ENCODE data around the gene FHOD3. TPM values are rescaled to one million over a fixed set of nuclear protein-coding genes. Genes with fewer than 3 reads are reported as not detected.

The FHOD3 gene
- total RNA-seq, 1 donor from 2014 or later, result 5.6 TPM

DNA sequence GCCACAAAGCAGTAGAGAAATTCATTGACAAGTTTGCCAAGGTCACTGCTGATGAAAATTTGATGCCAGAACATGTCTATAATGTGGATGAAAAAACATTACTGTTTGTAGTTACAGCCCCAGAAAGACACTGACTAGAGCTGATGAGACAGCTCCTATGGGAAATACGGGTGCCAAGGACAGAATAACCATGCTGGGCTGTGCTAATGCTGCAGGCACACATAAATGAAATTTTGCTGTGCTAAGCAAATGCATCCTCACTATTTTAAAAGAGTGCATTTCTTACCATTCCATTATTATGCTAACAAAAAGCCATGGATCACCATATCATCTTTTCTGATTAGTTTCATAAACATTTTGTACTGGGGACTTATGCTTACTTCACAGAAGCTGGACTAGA, 208.2 kb downstream of the FHOD3 start:
- DNase-seq (ENCODE audit: extremely low read depth, low read depth, low spot score), result no peak

DNA sequence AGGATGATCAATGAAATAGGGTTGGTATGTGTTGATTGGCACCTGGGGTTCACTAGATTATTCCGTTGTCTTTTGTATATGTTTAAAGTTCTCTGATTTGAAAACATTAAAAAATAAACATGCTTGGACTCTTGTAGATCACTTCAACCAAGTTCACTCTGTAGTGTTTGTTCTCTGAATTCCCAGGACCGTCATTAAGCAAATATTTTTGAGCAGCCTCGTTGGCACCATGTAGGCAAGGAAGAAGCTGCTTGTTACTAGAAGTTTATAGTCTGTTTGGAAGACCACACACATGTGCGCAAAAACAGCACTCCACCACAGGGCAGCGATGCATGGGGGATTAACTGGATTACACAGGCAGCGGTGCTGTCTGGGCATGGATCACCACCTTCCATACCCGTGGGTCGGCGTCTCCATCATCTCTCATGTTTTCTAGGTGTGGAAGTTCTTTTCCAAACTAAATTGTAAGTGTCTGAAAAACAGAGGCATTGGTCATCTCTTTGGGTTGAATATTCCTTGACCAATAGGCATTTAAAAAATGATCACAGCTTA, 212.2 kb downstream of the FHOD3 start:
- no peak for DNase-seq (ENCODE audit: extremely low read depth, low read depth, low spot score)

DNA sequence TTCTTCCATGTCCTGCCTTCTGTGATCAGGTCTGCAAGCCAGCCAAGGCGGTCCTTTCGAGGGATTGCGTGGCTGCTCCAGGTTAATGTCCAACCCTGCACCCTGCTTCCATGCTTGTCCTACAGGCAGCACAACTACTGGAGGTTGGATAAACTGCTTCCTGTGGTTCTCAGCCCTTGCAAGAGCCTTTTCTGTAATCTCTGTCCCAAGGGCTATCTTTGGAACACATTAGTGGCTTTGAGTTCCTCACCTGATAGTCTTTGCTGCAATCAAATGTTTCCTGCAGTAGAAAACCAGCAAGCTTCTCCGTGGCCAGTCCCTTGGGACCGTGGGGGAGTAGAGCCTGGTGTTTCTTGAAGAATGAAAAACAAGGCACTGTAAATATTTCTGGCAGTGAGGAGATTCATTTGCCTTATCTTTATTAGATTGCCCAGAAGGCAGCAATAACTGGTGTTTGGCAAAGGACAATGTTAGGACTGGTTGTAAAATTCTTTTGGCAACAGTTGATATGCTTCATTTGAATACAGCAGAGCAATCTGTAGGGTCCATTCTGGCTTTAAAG, 214.4 kb downstream of the FHOD3 start:
- DNase-seq (ENCODE audit: extremely low read depth, low read depth, low spot score), result no peak

DNA sequence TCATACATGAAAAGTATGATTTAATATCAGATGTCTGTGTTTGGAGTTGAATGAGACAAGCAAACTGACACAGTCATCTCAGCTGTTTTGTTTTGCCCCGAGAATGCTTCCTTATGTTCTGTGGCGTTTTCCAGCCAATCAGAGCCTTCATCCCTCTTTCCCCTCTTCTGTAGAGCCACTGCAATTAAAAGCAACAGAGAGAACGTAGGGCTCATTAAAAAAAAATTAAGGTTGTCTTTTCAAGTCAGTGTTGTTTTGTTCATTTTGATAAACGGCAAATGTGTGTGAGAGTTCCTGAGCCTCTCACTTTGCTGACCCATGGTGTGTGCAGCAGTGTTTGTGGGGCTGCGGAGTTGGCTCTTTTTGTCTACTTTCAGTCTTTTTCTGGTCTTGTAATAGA, 216.0 kb downstream of the FHOD3 start:
- DNase-seq (ENCODE audit: extremely low read depth, low read depth, low spot score), result no peak

DNA sequence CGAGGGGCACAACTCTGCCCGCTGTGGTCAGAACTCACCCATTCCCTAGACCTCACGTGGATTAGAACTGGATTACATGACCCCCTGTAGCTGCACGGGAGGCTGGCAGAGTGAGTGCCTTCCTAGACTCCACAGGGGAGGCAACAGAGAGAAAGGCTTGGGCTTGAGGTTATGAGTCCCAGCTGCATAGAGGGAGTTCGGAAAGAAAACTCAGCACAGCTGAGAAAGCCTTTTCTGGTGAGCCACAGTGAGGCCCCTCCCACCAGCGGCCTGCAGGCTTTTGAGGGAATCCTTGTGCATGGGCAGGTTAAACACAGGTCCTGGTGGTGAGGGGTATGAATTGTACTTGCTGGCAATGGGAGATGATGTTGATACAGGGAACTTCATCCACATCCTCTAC, 217.3 kb downstream of the FHOD3 start:
- no peak for DNase-seq (ENCODE audit: extremely low read depth, low read depth, low spot score)

DNA sequence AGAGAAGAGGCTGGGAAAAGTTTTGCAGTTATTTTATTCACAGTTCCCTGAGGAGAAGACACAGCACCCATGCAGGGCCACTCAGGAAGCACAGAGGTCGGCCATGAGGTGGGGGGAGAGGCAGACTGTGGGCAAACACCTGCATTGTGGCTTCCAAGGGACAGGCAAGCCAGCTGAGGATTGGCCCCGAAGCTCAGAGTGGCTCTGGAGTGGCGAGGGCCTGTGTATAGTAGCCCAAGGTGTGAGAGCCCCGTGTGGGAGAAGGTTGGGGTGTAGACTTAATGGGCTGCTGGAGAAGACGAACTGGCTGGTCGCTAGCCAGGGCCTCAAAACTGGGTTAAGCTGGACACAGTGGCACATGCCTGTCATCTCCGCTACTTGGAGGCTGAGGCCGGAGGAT, 218.7 kb downstream of the FHOD3 start:
- DNase-seq (ENCODE audit: extremely low read depth, low read depth, low spot score), result no peak

DNA sequence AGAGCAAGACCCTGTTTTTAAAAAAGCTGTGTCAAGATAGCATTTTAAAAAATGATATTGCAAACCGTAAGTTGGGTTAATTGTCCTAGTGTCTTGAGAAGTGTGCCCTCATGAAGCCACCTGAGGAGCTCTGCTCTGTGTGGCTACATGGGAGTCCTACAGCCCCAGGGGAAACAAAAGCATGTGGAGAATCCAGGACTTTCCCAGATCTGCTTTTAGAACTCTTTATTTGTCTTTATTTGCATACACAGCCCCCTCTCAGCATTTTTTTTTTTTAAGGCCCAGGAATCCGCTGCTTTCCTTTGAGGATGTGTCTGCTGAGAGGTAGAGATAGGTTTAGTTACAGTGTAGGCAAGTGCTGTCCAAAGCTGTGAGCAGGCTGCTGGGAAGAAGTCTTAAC, 219.2 kb downstream of the FHOD3 start:
- DNase-seq (ENCODE audit: extremely low read depth, low read depth, low spot score), result no peak

DNA sequence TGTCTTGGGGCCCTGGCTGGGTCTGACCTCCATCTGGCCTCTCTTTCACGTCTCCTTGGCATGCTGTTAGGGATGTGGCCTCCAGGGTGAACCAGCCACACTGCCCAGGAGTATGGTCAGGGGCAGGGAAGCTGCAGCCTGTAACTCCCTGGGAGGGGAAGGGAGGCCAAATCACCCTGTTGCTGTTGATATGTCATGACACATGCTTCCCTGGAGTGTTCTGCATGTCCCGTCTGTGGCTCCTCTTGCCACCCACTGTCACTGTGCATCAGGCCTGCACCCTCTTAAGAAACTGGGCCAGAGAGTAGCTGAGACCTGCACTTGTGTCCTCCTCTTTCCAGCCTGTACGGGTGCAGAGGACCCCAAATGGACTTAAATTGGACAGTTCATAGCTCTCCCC, 221.3 kb downstream of the FHOD3 start:
- DNase-seq (ENCODE audit: extremely low read depth, low read depth, low spot score), result no peak

DNA sequence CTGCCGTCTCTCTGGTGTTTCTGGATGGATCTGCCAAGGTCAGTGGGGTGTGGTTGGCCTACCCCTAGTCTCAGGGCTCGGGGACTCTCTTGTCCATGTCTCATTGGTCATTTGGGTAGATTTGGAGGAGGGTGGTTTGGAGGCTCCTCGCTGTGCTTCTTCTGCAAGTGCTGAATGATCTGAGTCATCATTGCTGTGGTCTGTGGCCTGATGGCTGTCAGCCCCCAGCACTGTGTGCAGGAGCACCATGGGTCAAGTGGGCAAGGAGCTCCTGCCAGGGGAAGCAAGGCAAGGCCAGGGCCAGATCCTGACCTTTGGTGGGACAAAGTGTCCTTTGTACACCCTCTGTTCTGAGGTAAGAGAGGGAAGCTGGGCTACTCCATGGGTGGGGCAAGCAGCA, 221.8 kb downstream of the FHOD3 start:
- no peak for DNase-seq (ENCODE audit: extremely low read depth, low read depth, low spot score)

DNA sequence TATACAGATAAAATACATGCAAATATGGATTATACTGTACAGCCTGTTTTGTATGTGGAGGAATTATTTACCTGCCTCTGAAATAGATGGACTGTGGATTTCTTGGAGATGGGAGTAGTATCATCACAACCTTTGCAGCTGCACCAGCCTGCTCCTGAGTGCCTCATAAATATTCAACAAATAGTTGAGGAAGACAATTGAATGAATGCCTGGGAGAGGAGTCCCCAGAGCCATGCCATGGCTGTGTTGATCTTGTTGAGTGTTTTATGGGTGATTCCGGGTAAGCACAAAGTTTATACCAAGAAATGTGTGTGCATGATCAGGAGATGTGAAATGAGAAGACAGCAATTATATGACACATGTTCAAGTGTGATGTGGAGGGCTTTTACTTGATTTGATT, 225.0 kb downstream of the FHOD3 start:
- DNase-seq (ENCODE audit: extremely low read depth, low read depth, low spot score), result no peak

DNA sequence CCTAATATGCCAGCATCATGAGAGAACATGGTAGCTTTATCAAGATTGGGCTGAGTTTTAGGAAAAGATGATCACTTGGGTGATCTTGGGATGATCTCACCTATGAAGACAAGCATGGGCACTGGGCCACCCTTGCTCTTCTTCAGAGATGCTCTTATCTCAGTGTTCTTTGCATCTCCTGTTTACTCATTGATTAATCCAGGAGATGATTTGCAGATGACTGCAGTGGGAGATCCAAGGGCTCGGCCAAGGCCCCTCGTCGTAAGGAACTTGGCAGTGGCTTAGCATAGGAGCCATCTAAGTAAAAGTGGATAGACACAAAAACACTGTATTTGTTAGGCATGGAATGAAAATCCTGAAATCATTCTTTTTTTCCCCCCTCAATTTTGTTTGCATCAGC, 228.4 kb downstream of the FHOD3 start:
- DNase-seq (ENCODE audit: extremely low read depth, low read depth, low spot score), result no peak

DNA sequence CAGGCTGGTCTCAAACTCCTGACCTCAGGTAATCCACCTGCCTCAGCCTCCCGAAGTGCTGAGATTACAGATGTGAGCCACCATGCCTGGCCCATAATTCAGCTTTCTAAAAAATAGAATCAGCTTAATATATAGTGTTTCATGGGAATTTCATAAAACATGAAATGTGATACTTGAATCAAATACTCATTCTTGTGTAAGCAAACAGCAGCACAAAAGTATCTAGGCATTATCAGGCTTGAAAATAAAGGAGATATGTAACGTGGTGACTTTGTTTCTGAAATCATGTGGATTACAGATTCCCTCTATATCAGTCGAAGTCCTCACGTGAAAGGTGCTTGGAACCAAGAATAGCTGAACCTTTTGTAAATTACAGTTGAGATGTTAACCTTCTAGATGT, 229.1 kb downstream of the FHOD3 start:
- DNase-seq (ENCODE audit: extremely low read depth, low read depth, low spot score), result no peak

DNA sequence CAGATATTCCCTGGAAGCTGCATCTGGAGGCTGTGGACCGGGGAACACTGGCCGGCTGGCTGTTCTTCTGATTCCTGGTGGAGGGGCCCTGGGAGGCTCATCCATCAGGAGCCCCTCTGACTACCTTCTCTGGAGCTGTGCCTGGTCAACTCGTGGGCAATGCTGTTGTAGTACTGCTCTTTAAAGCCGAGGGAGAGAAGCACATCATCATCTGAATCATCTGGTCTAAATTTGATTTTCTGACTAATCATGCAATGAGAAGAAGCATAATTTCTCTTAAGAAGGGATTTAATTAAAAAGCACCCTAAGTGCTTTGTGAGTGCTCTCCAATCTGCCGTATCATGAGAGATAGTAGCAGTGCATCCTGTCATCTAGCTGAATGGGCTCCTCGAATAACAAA, 229.5 kb downstream of the FHOD3 start:
- DNase-seq (ENCODE audit: extremely low read depth, low read depth, low spot score), result no peak

DNA sequence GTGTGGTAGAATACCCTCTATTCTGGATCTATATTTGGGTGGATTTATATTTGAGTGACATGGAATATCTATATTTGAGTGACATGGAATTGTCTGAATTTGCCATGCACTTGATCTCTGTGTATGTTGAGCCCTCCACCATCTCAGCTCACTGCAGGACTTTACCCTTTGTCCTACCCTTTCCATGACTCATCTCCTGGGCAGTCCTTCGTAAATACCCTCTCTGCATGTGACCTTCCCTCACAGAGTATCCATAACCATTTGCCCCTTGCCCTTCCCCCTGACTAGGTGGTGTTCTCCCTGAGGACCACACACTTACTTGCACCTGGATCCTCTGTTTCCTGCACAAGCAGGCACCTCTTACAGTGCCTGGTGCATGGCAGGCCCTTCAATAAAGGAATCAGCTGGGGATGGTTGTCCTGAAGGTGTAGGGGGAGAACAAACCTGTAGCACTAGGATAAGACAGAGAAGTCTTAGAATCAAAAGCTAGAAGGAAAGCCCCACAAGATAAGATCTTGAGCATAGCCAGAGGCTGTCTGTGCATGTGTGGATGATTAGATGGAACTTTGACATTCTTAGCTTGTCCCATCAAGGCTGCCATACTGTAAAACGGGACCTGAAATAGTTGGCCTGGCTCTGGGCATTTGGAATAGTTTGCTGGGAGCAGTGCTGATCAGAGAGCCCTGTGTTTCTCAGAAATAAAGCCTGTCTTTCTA, 230.4 kb downstream of the FHOD3 start:
- no peak for DNase-seq (ENCODE audit: extremely low read depth, low read depth, low spot score)

DNA sequence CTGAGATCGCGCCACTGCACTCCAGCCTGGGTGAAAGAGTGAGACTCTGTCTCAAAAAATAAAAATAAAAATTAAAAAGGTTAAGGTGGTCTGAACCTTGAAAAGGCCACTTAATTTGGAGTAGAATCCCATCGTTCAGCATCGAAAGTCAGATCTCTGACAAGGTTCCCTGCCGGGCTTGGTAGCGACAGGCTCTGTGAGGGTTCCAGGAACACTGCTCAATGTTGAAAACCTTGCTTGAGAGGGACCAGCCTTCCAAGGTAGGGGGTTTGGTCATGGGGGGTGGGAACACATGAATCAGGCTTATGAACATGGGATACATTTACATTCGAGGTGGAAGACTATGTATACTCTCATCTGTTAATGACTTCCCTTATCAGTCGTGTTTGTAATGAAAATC, 232.2 kb downstream of the FHOD3 start:
- no peak for DNase-seq (ENCODE audit: extremely low read depth, low read depth, low spot score)

DNA sequence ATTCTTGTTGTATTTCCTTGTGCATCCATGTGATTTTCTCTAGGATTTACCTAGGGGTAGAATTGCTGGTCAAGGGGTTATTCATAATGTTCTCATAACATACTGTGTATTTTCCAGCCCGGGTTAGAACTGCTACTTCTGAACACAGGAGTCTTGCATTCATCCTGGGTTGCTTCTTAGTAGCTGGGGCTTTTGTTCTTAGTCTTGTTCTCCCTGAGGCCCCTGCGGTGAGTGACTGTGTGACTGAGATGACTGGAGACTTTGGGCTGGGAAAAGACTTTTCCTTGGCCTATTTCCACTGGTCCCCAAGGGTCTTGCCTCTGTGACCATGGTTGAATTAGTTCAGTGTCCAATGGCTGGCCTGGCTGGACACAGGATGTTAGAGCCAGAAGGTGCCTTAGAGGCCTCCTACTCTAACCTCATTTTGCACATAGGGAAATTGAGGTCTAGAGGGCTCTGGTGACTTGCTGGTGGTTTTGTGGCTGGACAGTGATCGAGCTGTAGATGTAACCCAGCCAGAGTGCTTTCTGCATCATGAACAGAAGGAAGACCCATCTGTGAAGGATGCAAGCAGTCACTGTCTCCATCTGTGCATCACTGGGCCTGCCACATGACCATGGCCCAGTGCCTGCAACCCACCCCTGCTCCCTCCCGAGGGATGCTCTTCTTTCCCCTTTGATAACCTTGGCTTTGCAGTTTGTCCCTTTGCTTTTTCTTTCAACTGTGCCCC, 233.3 kb downstream of the FHOD3 start:
- no peak for DNase-seq (ENCODE audit: extremely low read depth, low read depth, low spot score)

DNA sequence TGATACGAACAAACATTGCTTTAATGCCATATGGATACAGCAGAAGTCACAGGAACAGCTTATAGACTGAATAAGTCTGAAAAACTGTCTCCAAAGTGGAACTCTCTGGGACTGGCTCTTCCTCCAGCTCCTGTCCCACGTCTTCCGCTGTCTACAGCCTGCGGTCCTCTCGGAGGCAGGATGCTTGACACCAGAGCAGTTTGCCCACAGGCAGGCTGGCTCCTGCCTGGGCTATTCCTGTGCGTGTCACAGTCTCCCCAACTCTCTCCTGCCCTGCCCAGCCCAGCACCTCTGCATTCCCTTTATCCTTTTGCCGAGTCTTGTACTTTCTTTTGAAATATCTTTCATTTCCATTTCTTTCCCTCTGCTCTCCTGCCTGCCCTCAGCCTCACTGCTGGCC, 234.1 kb downstream of the FHOD3 start:
- no peak for DNase-seq (ENCODE audit: extremely low read depth, low read depth, low spot score)

DNA sequence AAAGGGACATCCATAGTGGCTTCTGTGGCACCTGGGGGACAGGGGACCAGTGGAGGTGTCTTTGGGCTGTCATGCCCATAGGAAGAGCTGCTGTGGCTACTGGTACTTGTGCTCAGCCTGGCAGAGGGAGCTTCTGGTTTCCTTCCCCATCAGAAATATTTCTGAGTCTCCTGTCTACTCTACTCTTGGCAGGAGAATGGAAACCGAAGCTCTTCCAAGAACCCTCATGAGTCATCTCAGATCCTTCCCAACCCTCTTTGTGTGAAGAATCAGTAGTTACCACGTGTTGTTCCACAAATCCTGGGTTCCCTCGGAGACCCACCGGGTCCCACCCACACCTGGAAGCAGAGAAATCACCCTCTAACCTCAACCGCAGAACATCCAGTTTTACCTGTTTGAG, 234.9 kb downstream of the FHOD3 start:
- DNase-seq (ENCODE audit: extremely low read depth, low read depth, low spot score), result no peak

DNA sequence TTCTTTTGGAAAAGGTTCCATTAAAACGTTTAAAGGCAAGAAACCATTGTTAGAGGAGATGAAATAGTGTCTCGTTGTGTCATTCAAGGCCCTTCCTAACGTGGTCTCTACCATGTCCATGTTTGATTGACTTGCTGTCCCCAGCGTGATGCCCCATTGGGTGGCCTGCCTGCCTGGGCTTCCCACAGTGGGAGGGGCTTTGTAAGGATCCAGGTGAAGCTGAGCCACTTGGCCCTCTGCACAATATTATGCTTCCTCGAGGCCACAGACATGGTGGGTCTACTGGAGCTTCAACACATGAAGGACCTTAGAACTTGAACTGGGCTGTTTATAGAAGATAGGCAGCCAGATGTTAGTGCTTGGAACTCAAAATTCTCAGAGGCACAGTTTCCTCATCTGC, 235.3 kb downstream of the FHOD3 start:
- no peak for DNase-seq (ENCODE audit: extremely low read depth, low read depth, low spot score)

DNA sequence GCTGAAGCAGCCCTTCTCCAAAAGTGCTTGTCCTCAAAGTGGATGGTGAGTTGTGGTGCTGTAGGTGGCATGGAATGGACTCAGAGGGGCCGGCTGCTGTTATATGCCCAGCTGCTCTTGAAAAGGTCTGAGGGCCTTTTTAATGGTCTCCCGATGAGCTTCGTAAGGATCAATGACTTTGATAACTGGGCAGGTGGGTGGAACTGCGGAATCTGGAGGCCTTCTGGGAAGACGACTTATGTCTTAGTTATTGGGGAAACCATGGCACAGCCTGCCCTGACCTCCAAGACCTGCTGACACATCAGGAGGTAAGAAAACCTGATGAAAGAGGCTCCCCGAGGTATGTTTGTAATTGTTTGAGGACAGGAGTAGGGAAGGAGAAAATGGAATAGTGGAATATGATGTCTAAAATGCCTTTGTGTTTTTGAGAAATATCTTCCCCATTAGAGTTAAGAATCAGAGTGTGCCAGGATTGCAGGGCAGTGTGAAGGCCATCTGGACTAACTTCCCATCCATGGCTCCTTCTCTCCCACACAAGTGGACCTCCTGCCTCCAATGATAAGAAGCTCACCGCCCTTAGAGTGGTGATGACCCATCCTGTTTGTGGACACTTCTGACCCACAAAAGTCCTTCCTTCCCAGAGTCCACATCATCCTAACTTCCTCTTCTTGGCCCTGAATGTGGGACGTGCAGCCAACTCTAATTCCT, 236.1 kb downstream of the FHOD3 start:
- no peak for DNase-seq (ENCODE audit: extremely low read depth, low read depth, low spot score)

DNA sequence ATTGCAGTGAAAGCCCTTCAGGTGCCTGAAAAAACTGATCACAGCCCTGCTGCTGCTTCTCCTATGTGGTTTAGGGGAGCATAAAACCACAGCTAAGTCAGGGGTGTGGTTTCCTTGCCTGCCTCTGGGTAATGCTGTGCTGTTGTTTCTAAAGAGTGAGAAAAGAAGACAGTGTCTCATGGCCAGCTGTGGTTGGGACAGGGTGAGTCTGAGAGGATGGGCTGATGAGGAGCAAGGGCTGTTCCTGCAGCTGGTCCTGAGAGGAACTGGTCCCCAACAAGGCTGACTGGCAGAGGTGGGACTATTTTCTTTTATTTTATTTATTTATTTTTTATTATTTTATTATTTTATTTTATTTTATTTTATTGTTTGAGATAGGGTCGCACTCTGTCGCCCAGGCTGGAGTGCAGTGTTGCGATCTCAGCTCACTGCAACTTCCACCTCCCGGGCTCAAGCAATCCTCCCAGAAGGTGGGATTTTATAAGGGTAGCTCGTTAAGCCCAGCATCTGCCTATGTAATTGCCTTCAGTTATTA, 236.7 kb downstream of the FHOD3 start:
- DNase-seq (ENCODE audit: extremely low read depth, low read depth, low spot score), result no peak
